Natural killer cell (primary cell): ENCODE measurements around the gene NAT16. TPM values are rescaled to one million over a fixed set of nuclear protein-coding genes. Genes with fewer than 3 reads are reported as not detected.

Experiments
- ATAC-seq, 3 donors: fragments of 150-1000 bp in 2 of 3; fragments of 200-7000 bp in 1 of 3; cut with Tn5 transposase; 1 replicate in 1 of 3; 2 replicates in 2 of 3; pipeline ENCODE4 v1.10.0; 2021; ENCODE audit warnings: mild to moderate bottlenecking in 2 of 3, moderate library complexity in 2 of 3
- DNase-seq, 2 donors: peaks; one replicate each; pipeline versions ENCODE4 v3.0.0 to v3.0.0-alpha.2; 2013 to 2021; ENCODE audit warnings: mixed read lengths in 1 of 2
- H3K27ac ChIP-seq: one replicate; pipeline ENCODE4 v1.5.1; 2013; ENCODE audit warnings: mild to moderate bottlenecking, low read length
- H3K27me3 ChIP-seq: one replicate; pipeline ENCODE4 v1.6.1; 2013; ENCODE audit warnings: low read length; ENCODE audit not compliant: control insufficient read depth, insufficient read depth
- H3K36me3 ChIP-seq: one replicate; pipeline ENCODE4 v1.6.1; 2013; ENCODE audit warnings: low read length; ENCODE audit not compliant: control insufficient read depth, insufficient read depth
- H3K4me1 ChIP-seq: one replicate; pipeline ENCODE4 v1.6.1; 2013; ENCODE audit warnings: low read length; ENCODE audit not compliant: control insufficient read depth, insufficient read depth
- H3K4me3 ChIP-seq: one replicate; pipeline ENCODE4 v1.5.1; 2013; ENCODE audit warnings: low read length
- H3K9me3 ChIP-seq: one replicate; pipeline ENCODE4 v1.6.1; 2013; ENCODE audit warnings: low read length; ENCODE audit not compliant: control insufficient read depth, insufficient read depth
- H3K27ac Mint-ChIP-seq, 2 donors: one replicate each; pipeline ENCODE4 v1.8.0; 2022; ENCODE audit warnings: mild to moderate bottlenecking in 2 of 2, mixed read lengths in 2 of 2, moderate library complexity in 1 of 2
- H3K27me3 Mint-ChIP-seq, 2 donors: one replicate each; pipeline ENCODE4 v1.8.0; 2022; ENCODE audit warnings: low read depth in 2 of 2, mixed read lengths in 2 of 2
- H3K36me3 Mint-ChIP-seq: one replicate; pipeline ENCODE4 v1.8.0; 2022; ENCODE audit warnings: mixed read lengths
- H3K4me1 Mint-ChIP-seq, 2 donors: one replicate each; pipeline ENCODE4 v1.8.0; 2022; ENCODE audit warnings: mixed read lengths in 2 of 2
- H3K4me3 Mint-ChIP-seq: one replicate; pipeline ENCODE4 v1.8.0; 2022; ENCODE audit warnings: mild to moderate bottlenecking, moderate library complexity, mixed read lengths
- H3K9me3 Mint-ChIP-seq, 2 donors: one replicate each; pipeline ENCODE4 v1.8.0; 2022; ENCODE audit warnings: mixed read lengths in 2 of 2
- WGBS: methylation state at CpG from one replicate; pipeline ENCODE4 v1.1.7; 2013; ENCODE audit warnings: missing lambda C conversion rate; ENCODE audit not compliant: insufficient coverage; 5-methylcytosine and 5-hydroxymethylcytosine counted together
- intact Hi-C: fragments of 100-400 bp; cut with micrococcal nuclease; formaldehyde crosslinking; loops from one replicate; pipeline ENCODE4 v1.14.2; 2022
- total RNA-seq, 4 donors: library from RNA; stranded (reverse); fragments of 120-200 nt in 1 of 4; gene quantifications; one replicate each; pipeline versions ENCODE4 v1.2.3 to v1.2.4, GENCODE V29; 2013 to 2022
- TF ChIP-seq, protein P1 (sequence below): fragments of 200-600 bp; IDR thresholded peaks from one replicate; pipeline ENCODE4 v1.8.0; 2022; ENCODE audit warnings: antibody characterized with exemption

NAT16 gene
- total RNA-seq, 3 donors from 2014 or later (not counting 1 experiment from before 2014, with no cell fraction given) = not detected

DNA sequence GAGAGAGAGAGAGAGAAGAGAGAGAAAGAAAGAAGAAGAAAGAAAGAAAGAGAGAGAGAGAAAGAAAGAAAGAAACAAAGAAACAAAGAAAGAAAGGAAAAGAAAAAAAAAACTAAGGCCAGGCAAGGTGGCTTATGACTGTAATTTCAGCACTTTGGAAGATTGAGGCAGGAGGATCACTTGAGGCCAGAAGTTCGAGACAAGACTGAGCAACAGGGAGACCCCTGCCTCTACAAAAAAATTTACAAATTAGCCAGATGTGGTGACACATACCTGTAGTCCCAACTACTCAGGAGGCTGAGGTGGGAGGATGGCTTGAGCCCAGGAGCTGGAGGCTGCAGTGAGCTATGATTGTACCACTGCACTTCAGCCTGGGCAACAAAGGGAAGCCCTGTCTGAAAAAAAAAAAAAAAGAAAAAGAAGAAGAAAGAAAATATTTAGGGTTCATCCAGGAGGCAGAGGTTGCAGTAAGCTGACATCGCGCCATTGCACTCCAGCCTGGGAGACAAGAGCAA, 50.4 kb downstream of the NAT16 start:
- DNase-seq = no peak

DNA sequence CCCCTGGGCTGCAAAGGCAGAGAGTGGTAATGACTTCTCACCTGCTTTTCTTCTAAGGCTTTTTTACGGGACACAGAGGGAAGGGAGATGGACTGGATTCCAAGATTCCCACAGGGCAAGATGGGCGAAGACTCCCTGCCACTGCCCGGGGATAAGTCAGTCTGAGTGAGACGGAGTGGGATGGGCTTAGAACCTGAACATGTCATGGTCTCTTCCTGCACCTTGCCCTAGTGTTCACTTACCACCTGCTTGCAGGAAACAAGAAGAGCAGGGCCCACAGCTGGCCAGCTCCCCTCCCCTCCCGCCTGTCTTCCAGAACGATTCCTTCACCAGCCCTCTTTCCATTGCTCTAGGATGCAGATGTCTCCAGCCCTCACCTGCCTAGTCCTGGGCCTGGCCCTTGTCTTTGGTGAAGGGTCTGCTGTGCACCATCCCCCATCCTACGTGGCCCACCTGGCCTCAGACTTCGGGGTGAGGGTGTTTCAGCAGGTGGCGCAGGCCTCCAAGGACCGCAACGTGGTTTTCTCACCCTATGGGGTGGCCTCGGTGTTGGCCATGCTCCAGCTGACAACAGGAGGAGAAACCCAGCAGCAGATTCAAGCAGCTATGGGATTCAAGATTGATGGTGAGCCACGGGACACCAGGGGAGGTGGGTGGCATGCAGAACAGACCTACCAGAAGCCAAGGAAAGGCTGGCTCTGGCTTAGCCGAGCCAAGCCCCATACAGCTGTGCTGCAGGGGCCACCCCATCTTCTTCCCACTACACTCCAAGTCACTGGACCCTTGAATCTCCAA, 51.9 kb downstream of the NAT16 start:
- no peaks in the 10 kb centered on the region for H3K9me3 Mint-ChIP-seq
- Histone ChIP-seq H3K27ac (no peak overlapping the region), H3K36me3 (no peaks in the 10 kb centered on the region), H3K9me3 (no peaks in the 10 kb centered on the region), H3K4me3 (no peak overlapping the region), H3K27me3 (peaks cover 4% of the 10 kb centered on the region), H3K4me1 (peaks cover 51% of the 10 kb centered on the region)
- H3K36me3 Mint-ChIP-seq = no peaks in the 10 kb centered on the region
- TF ChIP-seq, protein P1, sequence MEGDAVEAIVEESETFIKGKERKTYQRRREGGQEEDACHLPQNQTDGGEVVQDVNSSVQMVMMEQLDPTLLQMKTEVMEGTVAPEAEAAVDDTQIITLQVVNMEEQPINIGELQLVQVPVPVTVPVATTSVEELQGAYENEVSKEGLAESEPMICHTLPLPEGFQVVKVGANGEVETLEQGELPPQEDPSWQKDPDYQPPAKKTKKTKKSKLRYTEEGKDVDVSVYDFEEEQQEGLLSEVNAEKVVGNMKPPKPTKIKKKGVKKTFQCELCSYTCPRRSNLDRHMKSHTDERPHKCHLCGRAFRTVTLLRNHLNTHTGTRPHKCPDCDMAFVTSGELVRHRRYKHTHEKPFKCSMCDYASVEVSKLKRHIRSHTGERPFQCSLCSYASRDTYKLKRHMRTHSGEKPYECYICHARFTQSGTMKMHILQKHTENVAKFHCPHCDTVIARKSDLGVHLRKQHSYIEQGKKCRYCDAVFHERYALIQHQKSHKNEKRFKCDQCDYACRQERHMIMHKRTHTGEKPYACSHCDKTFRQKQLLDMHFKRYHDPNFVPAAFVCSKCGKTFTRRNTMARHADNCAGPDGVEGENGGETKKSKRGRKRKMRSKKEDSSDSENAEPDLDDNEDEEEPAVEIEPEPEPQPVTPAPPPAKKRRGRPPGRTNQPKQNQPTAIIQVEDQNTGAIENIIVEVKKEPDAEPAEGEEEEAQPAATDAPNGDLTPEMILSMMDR = no peak
- peaks cover 14 to 17% of the 10 kb centered on the region in 2 donors for H3K27me3 Mint-ChIP-seq
- peaks cover 43 to 50% of the 10 kb centered on the region in 2 donors for H3K4me1 Mint-ChIP-seq
- WGBS = 54% methylated on average over 14 of the region's 14 CpGs
- no peak overlapping the region for H3K4me3 Mint-ChIP-seq
- intact Hi-C loops = no loop called here
- peak in 1 of 3 donors; percentile 25 for ATAC-seq
- DNase-seq = peak in 1 of 2 donors; percentile 14
- H3K27ac Mint-ChIP-seq = peak overlapping the region in 1 of 2 donors; percentile 88

More for the DNA sequence above, 50.4 kb downstream of the NAT16 start:
- H3K36me3 ChIP-seq = no peaks in the 10 kb centered on the region
- no peak overlapping the region for H3K4me3 ChIP-seq
- no peaks in the 10 kb centered on the region for H3K9me3 ChIP-seq
- no peak for ATAC-seq
- intact Hi-C loops = no loop called here
- no peak overlapping the region for H3K27ac ChIP-seq
- WGBS = 86% methylated on average over 1 of the region's 3 CpGs
- TF ChIP-seq, protein P1 = no peak
- H3K27me3 ChIP-seq = peaks cover 4% of the 10 kb centered on the region
- Mint-ChIP-seq H3K36me3 (no peaks in the 10 kb centered on the region), H3K27me3 (peaks cover 11 to 12% of the 10 kb centered on the region in 2 donors), H3K4me3 (no peak overlapping the region), H3K4me1 (peaks cover 39 to 46% of the 10 kb centered on the region in 2 donors), H3K9me3 (no peaks in the 10 kb centered on the region), H3K27ac (no peak overlapping the region)
- peaks cover 46% of the 10 kb centered on the region for H3K4me1 ChIP-seq

DNA sequence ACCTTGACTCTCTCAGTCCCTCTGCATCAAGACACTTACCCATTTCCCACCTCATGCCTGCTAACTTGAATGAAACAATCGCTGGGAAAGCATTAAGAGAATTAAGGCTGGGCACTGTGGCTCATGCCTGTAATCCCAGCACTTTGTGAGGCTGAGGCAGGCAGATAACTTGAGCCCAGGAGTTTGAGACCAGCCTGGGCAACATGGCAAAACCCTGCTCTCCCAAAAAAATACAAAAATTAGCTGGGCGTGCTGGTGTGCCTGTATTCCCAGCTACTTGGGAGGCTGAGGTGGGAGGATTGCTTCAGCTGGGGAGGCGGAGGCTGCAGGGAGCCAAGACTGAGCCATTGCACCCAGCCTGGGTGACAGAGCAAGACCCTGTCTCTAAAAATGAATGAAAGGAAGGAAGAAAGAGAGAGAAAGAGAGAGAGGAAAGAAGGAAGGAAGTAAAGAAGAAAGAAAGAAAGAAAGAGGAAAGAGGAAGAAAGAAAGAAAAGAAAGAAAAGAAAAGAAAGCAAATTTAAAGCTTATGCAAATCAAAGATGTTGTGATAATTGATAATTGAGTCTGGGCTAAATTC, 52.5 kb downstream of the NAT16 start:
- Mint-ChIP-seq H3K36me3 (no peaks in the 10 kb centered on the region), H3K4me3 (peak overlapping the region; percentile 68), H3K9me3 (no peaks in the 10 kb centered on the region), H3K27ac (peak overlapping the region in 1 of 2 donors; percentile 88), H3K27me3 (peaks cover 14 to 17% of the 10 kb centered on the region in 2 donors), H3K4me1 (peaks cover 45 to 51% of the 10 kb centered on the region in 2 donors)
- 76% methylated on average over 3 of the region's 3 CpGs for WGBS
- intact Hi-C loops = no loop called here
- H3K27me3 ChIP-seq = peaks cover 4% of the 10 kb centered on the region
- TF ChIP-seq, protein P1 = no peak
- peaks cover 51% of the 10 kb centered on the region for H3K4me1 ChIP-seq
- no peaks in the 10 kb centered on the region for H3K9me3 ChIP-seq
- no peaks in the 10 kb centered on the region for H3K36me3 ChIP-seq
- no peak overlapping the region for H3K4me3 ChIP-seq
- no peak for ATAC-seq
- no peak overlapping the region for H3K27ac ChIP-seq
- DNase-seq = no peak
